ENCODE results near the gene CAPN10. TPM values are rescaled to one million over a fixed set of nuclear protein-coding genes. Genes with fewer than 3 reads are reported as not detected.

The CAPN10 gene
- total RNA-seq, 1 experiment from 2014 or later, result 69.0 TPM

GRCh38 chr2:240631548-240632305 is 45.2 kb downstream of the CAPN10 start:
- Histone ChIP-seq H3K36me3 (replicated peaks; ENCODE audit: control insufficient read depth, insufficient read depth, low read length) (no peaks in the 10 kb centered on the region), H3K27me3 (ENCODE audit: control insufficient read depth, insufficient read depth, low read length) (no peaks in the 10 kb centered on the region), H3K4me3 (ENCODE audit: insufficient read depth, low read depth, low read length) (no peak overlapping the region)
- DNase-seq, result no peak

GRCh38 chr2:240632306-240632721 is 45.8 kb downstream of the CAPN10 start:
- H3K4me3 ChIP-seq (ENCODE audit: insufficient read depth, low read depth, low read length), result no peak overlapping the region
- no peaks in the 10 kb centered on the region for H3K36me3 ChIP-seq (replicated peaks; ENCODE audit: control insufficient read depth, insufficient read depth, low read length)
- DNase-seq, result no peak
- H3K27me3 ChIP-seq (ENCODE audit: control insufficient read depth, insufficient read depth, low read length), result no peaks in the 10 kb centered on the region

DNA sequence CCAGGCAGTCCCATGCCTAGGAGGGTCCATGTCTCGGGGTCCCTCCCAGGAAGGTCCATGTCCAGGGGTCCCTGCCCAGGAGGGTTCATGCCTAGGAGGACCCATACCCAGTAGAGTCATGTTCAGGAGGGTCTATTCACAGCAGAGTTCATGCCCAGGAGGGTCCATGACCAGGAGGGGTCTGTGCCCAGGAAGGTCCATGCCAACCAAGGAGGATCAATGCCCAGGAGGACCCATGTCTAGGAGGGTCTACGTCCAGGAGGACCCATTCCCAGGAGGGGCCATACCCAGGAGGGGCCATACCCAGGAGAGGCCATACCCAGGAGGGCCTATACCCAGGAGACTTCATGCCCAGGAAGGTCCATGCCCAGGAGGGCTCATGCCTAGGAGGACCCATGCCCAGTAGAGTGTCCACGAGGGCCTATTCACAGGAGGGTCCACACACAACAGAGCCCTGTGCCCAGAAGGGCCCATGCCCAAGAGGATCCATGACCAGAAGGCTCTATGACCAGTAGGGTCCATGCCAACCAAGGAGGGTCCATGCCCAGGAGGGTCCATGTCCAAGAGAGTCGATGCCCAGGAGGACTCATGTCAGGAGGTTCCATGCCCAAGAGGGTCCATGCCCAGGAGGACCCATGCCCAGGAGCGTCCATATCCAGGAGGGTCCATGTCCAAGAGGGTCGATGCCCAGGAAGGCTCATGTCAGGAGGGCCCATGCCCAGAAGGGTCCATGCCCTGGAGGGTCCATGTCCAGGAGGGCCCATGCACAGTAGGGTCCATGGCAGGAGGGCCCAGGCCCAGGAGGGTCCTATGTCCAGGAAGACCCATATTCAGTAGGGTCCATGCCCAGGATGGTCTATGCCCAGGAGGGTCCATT is 48.8 kb downstream of the CAPN10 start:
- H3K36me3 ChIP-seq (replicated peaks; ENCODE audit: control insufficient read depth, insufficient read depth, low read length), result no peaks in the 10 kb centered on the region
- no peaks in the 10 kb centered on the region; the same call in 1 of the 2 replicates for H3K27me3 ChIP-seq (ENCODE audit: control insufficient read depth, insufficient read depth, low read length)
- no peak overlapping the region for H3K4me3 ChIP-seq (ENCODE audit: insufficient read depth, low read depth, low read length)
- DNase-seq, result no peak

DNA sequence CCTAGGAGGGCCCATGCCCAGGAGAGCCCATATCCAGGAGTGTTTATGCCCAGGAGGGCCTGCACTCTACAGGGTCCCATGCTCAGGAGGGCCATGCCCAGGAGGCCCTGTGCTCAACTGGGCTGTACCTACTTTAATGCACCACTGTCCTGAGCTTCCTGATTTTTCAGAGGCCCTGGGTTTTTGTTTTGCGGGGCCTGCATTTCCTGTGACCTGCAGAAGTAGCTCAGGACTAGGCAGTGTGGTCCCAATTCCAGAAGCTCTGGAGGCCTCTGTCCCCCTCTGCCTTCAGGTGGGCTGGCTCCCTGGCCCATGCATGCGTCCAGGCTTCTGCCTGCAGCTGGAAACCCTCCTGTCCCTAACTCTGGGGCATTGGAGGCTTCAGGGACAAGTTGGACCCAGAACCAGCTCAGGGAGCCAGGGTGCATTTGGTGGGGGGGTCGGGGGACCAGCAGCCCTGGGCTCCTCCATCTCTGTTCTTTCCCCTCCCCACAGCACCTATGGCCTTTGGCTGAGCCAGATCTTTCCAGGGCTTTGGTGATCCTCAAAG is 49.5 kb downstream of the CAPN10 start:
- Histone ChIP-seq H3K27me3 (ENCODE audit: control insufficient read depth, insufficient read depth, low read length) (no peaks in the 10 kb centered on the region; the same call in 1 of the 2 replicates), H3K4me3 (ENCODE audit: insufficient read depth, low read depth, low read length) (no peak overlapping the region), H3K36me3 (replicated peaks; ENCODE audit: control insufficient read depth, insufficient read depth, low read length) (no peaks in the 10 kb centered on the region)
- no peak for DNase-seq

- Histone ChIP-seq H3K36me3 (replicated peaks; ENCODE audit: control insufficient read depth, insufficient read depth, low read length) (no peaks in the 10 kb centered on the region), H3K4me3 (ENCODE audit: insufficient read depth, low read depth, low read length) (no peak overlapping the region), H3K27me3 (ENCODE audit: control insufficient read depth, insufficient read depth, low read length) (no peaks in the 10 kb centered on the region; the same call in 1 of the 2 replicates)
- DNase-seq, result no peak
Observed at GRCh38 chr2:240636563-240637115, 50.1 kb downstream of the CAPN10 start.

DNA sequence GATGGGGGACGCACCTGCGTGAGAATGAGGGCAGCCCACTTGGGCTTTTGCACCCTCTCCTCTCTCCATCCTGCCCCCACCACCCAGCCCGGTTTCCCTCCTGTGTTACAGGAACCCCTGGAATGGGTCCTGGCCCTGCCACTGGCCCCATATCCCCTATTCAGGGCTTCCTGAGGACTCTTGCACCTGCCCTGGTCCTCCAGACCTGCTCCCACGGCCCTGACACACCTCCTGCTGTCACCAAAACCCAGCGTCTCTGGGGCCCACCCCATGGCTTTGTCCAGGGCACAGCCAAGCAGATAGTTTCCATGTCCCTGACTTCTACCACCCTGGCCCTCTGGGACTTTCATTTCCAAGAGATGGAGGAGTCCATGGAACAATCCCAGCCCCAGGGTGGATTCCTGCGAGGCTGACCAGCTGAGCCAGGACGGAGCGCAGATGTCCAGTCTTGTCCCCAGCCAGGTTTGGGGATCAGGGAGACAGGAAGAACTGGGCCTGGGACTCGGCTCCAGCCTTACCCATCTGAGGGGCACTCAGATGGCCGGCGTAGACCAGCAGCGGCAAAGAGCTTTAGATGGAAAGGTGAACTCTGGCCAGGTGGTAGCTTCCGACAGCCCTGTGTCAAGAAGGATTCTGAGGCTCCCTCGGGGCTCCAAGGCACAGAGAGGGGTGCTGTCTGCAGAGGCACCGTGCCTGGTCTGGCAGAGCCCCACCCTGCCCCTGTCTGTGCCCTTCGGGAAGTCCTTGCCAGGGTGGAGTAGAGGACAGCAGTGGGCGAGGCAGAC is 50.8 kb downstream of the CAPN10 start:
- H3K4me3 ChIP-seq (ENCODE audit: insufficient read depth, low read depth, low read length), result no peak overlapping the region
- no peak for DNase-seq
- no peaks in the 10 kb centered on the region; the same call in 1 of the 2 replicates for H3K27me3 ChIP-seq (ENCODE audit: control insufficient read depth, insufficient read depth, low read length)
- H3K36me3 ChIP-seq (replicated peaks; ENCODE audit: control insufficient read depth, insufficient read depth, low read length), result no peaks in the 10 kb centered on the region

GRCh38 chr2:240637901-240638345 is 51.4 kb downstream of the CAPN10 start:
- Histone ChIP-seq H3K36me3 (replicated peaks; ENCODE audit: control insufficient read depth, insufficient read depth, low read length) (no peaks in the 10 kb centered on the region), H3K4me3 (ENCODE audit: insufficient read depth, low read depth, low read length) (no peak overlapping the region), H3K27me3 (ENCODE audit: control insufficient read depth, insufficient read depth, low read length) (no peaks in the 10 kb centered on the region; the same call in 1 of the 2 replicates)
- DNase-seq, result no peak

DNA sequence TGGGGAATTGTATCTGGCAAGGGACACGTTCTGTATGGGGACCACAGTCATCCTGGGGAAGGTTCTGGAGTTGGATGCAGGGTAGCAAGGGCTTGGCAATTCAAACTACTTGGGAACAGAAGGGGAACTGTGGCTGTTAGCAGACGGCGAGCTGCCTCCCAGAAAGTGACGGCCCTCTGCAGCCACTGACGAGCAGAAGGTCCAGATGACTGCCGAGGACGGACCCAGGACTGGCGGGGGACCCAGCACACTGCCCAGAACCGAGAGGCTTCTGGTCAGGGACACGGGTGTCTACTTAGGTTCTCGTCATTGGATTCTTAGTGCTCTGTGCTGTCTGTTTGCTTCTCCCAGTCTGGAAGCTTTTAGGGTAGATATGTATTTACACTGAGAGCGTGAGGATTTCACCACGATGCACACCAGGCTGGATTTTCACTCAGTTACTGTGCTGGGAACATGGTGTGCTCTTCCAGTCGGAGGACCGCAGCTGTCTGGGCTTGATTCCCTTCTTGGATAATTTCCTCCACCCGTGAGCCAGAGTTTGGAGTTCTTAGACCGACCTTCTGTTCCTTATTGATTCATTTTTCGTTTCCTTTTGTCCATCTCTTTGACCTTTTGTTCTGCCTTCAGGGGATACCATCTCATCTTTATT is 52.1 kb downstream of the CAPN10 start:
- H3K36me3 ChIP-seq (replicated peaks; ENCODE audit: control insufficient read depth, insufficient read depth, low read length), result no peaks in the 10 kb centered on the region
- no peak for DNase-seq
- H3K4me3 ChIP-seq (ENCODE audit: insufficient read depth, low read depth, low read length), result no peak overlapping the region
- H3K27me3 ChIP-seq (ENCODE audit: control insufficient read depth, insufficient read depth, low read length), result no peaks in the 10 kb centered on the region; the same call in 1 of the 2 replicates

DNA sequence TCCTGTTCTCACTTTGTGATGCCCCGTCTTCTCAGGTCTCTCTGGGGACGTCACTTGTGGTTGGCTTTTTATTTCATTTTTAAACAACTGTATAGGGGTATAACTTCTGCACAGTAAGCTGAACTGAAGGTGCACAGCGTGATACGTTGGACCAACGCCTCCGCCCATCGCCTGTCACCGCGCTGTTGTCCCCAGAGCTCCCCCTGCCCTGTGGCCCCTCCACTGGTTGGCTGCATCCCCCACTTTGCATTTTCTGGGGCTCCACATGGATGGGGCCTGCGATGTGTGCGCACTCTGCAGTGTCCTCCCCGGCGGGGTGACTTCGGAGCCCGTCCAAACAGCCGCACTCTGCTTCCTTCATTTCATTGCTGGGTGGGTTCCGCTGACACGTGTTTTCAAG is 53.0 kb downstream of the CAPN10 start:
- Histone ChIP-seq H3K36me3 (replicated peaks; ENCODE audit: control insufficient read depth, insufficient read depth, low read length) (no peaks in the 10 kb centered on the region), H3K4me3 (ENCODE audit: insufficient read depth, low read depth, low read length) (no peak overlapping the region), H3K27me3 (ENCODE audit: control insufficient read depth, insufficient read depth, low read length) (no peaks in the 10 kb centered on the region; the same call in 1 of the 2 replicates)
- DNase-seq, result no peak

DNA sequence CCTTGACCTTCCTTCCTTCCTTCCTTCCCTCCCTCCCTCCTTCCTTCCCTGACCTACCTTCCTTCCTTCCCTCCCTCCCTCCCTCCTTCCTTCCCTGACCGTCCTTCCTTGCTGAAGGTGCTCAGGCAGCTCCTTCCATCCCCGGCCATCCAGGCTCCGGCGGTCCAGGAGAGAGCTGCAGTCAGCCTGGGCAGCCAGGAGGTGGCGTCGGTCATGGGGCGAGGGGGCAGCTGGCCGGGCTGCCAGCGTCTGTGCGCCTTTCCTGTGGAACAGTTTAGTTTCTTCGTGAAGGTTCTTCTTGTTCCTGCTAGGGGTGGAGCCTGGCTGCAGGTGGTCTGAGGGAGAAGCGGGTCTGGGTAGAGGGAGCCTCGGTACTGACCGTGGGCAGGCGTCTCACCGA is 54.4 kb downstream of the CAPN10 start:
- Histone ChIP-seq H3K4me3 (ENCODE audit: insufficient read depth, low read depth, low read length) (no peak overlapping the region), H3K27me3 (ENCODE audit: control insufficient read depth, insufficient read depth, low read length) (no peaks in the 10 kb centered on the region; the same call in 1 of the 2 replicates), H3K36me3 (replicated peaks; ENCODE audit: control insufficient read depth, insufficient read depth, low read length) (no peaks in the 10 kb centered on the region)
- peak; percentile 96 for DNase-seq

- Histone ChIP-seq H3K36me3 (replicated peaks; ENCODE audit: control insufficient read depth, insufficient read depth, low read length) (no peaks in the 10 kb centered on the region), H3K27me3 (ENCODE audit: control insufficient read depth, insufficient read depth, low read length) (no peaks in the 10 kb centered on the region; the same call in 1 of the 2 replicates), H3K4me3 (ENCODE audit: insufficient read depth, low read depth, low read length) (no peak overlapping the region)
- peak; percentile 72 for DNase-seq
Observed at GRCh38 chr2:240642061-240642805, 55.7 kb downstream of the CAPN10 start.

- no peaks in the 10 kb centered on the region; the same call in 1 of the 2 replicates for H3K27me3 ChIP-seq (ENCODE audit: control insufficient read depth, insufficient read depth, low read length)
Observed at GRCh38 chr2:240642806-240643092, 56.2 kb downstream of the CAPN10 start.

More at GRCh38 chr2:240642806-240643092, 56.2 kb downstream of the CAPN10 start:
- Histone ChIP-seq H3K4me3 (ENCODE audit: insufficient read depth, low read depth, low read length) (no peak overlapping the region), H3K36me3 (replicated peaks; ENCODE audit: control insufficient read depth, insufficient read depth, low read length) (no peaks in the 10 kb centered on the region)
- DNase-seq, result no peak

Data from H7 (cell line).